ENCODE measurements around the gene FANCM.

Gene FANCM

GRCh38 chr14:45123271-45123670, 12.5 kb upstream of the FANCM start:
- TF ChIP-seq CTCF (IDR thresholded peaks at IDR 0.05; ENCODE audit: low read depth, low read length, poor library complexity, severe bottlenecking) (no peak), EZH2phosphoT487 (IDR thresholded peaks at IDR 0.05; ENCODE audit: borderline replicate concordance, low read length) (no peak)
- Histone ChIP-seq H3K4me3 (ENCODE audit: low read length) (no peak overlapping the region), H3K79me2 (ENCODE audit: control insufficient read depth, low read length) (no peaks in the 10 kb centered on the region), H3F3A (ENCODE audit: control insufficient read depth, insufficient read depth) (peaks cover 4% of the 10 kb centered on the region; the same call in 1 of the 2 replicates), H3K4me1 (ENCODE audit: control insufficient read depth, low read length) (no peaks in the 10 kb centered on the region), H3K36me3 (ENCODE audit: control insufficient read depth, low read length) (peaks cover 76% of the 10 kb centered on the region), H3K27ac (ENCODE audit: low read depth, low read length) (no peak overlapping the region), H4K20me1 (ENCODE audit: control insufficient read depth, insufficient read depth, low read depth, low read length) (no peaks in the 10 kb centered on the region), H3K4me2 (ENCODE audit: low read length) (no peak overlapping the region), H3K9me2 (replicated peaks; ENCODE audit: control insufficient read depth, low read length) (no peaks in the 10 kb centered on the region), H3K9me3 (ENCODE audit: control insufficient read depth, insufficient read depth, low read length) (no peaks in the 10 kb centered on the region), H3K27me3 (ENCODE audit: control insufficient read depth, low read length) (no peaks in the 10 kb centered on the region)

GRCh38 chr14:45125754-45126153, 10.0 kb upstream of the FANCM start:
- Histone ChIP-seq H3K9me3 (ENCODE audit: control insufficient read depth, insufficient read depth, low read length) (no peaks in the 10 kb centered on the region), H3K79me2 (ENCODE audit: control insufficient read depth, low read length) (peaks cover 3% of the 10 kb centered on the region), H3K27me3 (ENCODE audit: control insufficient read depth, low read length) (no peaks in the 10 kb centered on the region), H3K27ac (ENCODE audit: low read depth, low read length) (no peak overlapping the region), H3K9me2 (replicated peaks; ENCODE audit: control insufficient read depth, low read length) (no peaks in the 10 kb centered on the region), H3K4me2 (ENCODE audit: low read length) (no peak overlapping the region), H3F3A (ENCODE audit: control insufficient read depth, insufficient read depth) (peaks cover 6% of the 10 kb centered on the region), H3K4me3 (ENCODE audit: low read length) (no peak overlapping the region), H3K36me3 (ENCODE audit: control insufficient read depth, low read length) (peaks cover 62% of the 10 kb centered on the region), H4K20me1 (ENCODE audit: control insufficient read depth, insufficient read depth, low read depth, low read length) (no peaks in the 10 kb centered on the region), H3K4me1 (ENCODE audit: control insufficient read depth, low read length) (peaks cover under 1% of the 10 kb centered on the region)
- TF ChIP-seq EZH2phosphoT487 (IDR thresholded peaks at IDR 0.05; ENCODE audit: borderline replicate concordance, low read length), result no peak
- TF ChIP-seq CTCF (IDR thresholded peaks at IDR 0.05; ENCODE audit: low read depth, low read length, poor library complexity, severe bottlenecking), result no peak

- H3K4me1 ChIP-seq (ENCODE audit: control insufficient read depth, low read length), result peaks cover 14% of the 10 kb centered on the region
- TF ChIP-seq EZH2phosphoT487 (IDR thresholded peaks at IDR 0.05; ENCODE audit: borderline replicate concordance, low read length), result no peak
- no peak for TF ChIP-seq CTCF (IDR thresholded peaks at IDR 0.05; ENCODE audit: low read depth, low read length, poor library complexity, severe bottlenecking)
- no peaks in the 10 kb centered on the region for H3K9me2 ChIP-seq (replicated peaks; ENCODE audit: control insufficient read depth, low read length)
- peaks cover 36% of the 10 kb centered on the region for H3K79me2 ChIP-seq (ENCODE audit: control insufficient read depth, low read length)
- H3K9me3 ChIP-seq (ENCODE audit: control insufficient read depth, insufficient read depth, low read length), result no peaks in the 10 kb centered on the region
- H3K27ac ChIP-seq (ENCODE audit: low read depth, low read length), result no peak overlapping the region
- H4K20me1 ChIP-seq (ENCODE audit: control insufficient read depth, insufficient read depth, low read depth, low read length), result no peaks in the 10 kb centered on the region
- H3K4me2 ChIP-seq (ENCODE audit: low read length), result no peak overlapping the region
- H3K36me3 ChIP-seq (ENCODE audit: control insufficient read depth, low read length), result peaks cover 43% of the 10 kb centered on the region
- peaks cover 6% of the 10 kb centered on the region; the same call in 1 of the 2 replicates for H3F3A ChIP-seq (ENCODE audit: control insufficient read depth, insufficient read depth)
- H3K4me3 ChIP-seq (ENCODE audit: low read length), result no peak overlapping the region
- H3K27me3 ChIP-seq (ENCODE audit: control insufficient read depth, low read length), result no peaks in the 10 kb centered on the region
Observed at GRCh38 chr14:45128963-45129629, 6.6 kb upstream of the FANCM start.

Measured in DOHH2 (cell line).